DMS 273 (cell line): ENCODE results near the gene NAALADL1.

Source experiments
- DNase-seq: peaks from one replicate; lab custom pipeline; 2025; ENCODE audit not compliant: unreplicated experiment; lab: John Stamatoyannopoulos, UW

The NAALADL1 gene

GRCh38 chr11:65058419-65059054 is at the start of gene NAALADL1:
Gene NAALADL1, minus strand, starts transcription at chr11:65058553. Its CDS starts 32 bp downstream, at chr11:65058521.
- DNase-seq = no peak

GRCh38 chr11:65107751-65108468 is 49.6 kb upstream of the NAALADL1 start:
- DNase-seq = no peak

GRCh38 chr11:65107078-65107477 is 48.7 kb upstream of the NAALADL1 start:
- no peak for DNase-seq

- DNase-seq = no peak
These were observed 46.3 kb upstream of the NAALADL1 start for GRCh38 chr11:65104628-65105027.

- DNase-seq = no peak
These were observed 45.1 kb upstream of the NAALADL1 start for GRCh38 chr11:65103476-65103875.

GRCh38 chr11:65102142-65103095 is 44.1 kb upstream of the NAALADL1 start:
- DNase-seq = no peak

- no peak for DNase-seq
These were observed 42.5 kb upstream of the NAALADL1 start for GRCh38 chr11:65100674-65101350.

GRCh38 chr11:65096926-65097325 is 38.6 kb upstream of the NAALADL1 start:
- no peak for DNase-seq

- DNase-seq = peak; percentile 91
These were observed 37.8 kb upstream of the NAALADL1 start, which contains the start of gene VPS51 for GRCh38 chr11:65095974-65096806. Gene VPS51, plus strand, starts transcription at chr11:65096214. Its CDS starts 37 bp downstream, at chr11:65096251.

- DNase-seq = no peak
These were observed 37.1 kb upstream of the NAALADL1 start for GRCh38 chr11:65095427-65095826.

GRCh38 chr11:65090628-65091027 is 32.3 kb upstream of the NAALADL1 start:
- DNase-seq = no peak

- DNase-seq = no peak
These were observed 31.3 kb upstream of the NAALADL1 start for GRCh38 chr11:65089621-65090020.

GRCh38 chr11:65087827-65088226 is 29.5 kb upstream of the NAALADL1 start:
- DNase-seq = no peak

- no peak for DNase-seq
These were observed 28.9 kb upstream of the NAALADL1 start for GRCh38 chr11:65087216-65087615.

- DNase-seq = no peak
These were observed 28.5 kb upstream of the NAALADL1 start for GRCh38 chr11:65086809-65087208.

- DNase-seq = no peak
These were observed 27.1 kb upstream of the NAALADL1 start for GRCh38 chr11:65085446-65085845.

- no peak for DNase-seq
These were observed 26.4 kb upstream of the NAALADL1 start for GRCh38 chr11:65084598-65085375.

- peak; percentile 97 for DNase-seq
These were observed 25.7 kb upstream of the NAALADL1 start, which contains the start of the genes CDCA5 and ZFPL1 for GRCh38 chr11:65083834-65084597. Gene CDCA5, minus strand, starts transcription at chr11:65084040. Its CDS starts 62 bp downstream, at chr11:65083978. Gene ZFPL1, plus strand, starts transcription at chr11:65084222. Its CDS starts 477 bp downstream, at chr11:65084699.
